DOHH2 (cell line): Measurements from ENCODE around the gene TFPI2.

Experiments used
- EZH2phosphoT487 ChIP-seq: fragments of 200-600 bp; sonication (generic); IDR thresholded peaks from 2 replicates; pipeline ENCODE4 v1.6.1; 2017; ENCODE audit warnings: borderline replicate concordance, mild to moderate bottlenecking, antibody characterized with exemption, low read length, moderate library complexity, mixed read lengths
- TF ChIP-seq, protein P1 (sequence below): fragments of 200-600 bp; sonication (generic); IDR thresholded peaks from one replicate; pipeline ENCODE4 v1.5.1; 2014; ENCODE audit warnings: antibody characterized with exemption, mild to moderate bottlenecking, low read depth, low read length; ENCODE audit not compliant: poor library complexity, severe bottlenecking

DNA sequence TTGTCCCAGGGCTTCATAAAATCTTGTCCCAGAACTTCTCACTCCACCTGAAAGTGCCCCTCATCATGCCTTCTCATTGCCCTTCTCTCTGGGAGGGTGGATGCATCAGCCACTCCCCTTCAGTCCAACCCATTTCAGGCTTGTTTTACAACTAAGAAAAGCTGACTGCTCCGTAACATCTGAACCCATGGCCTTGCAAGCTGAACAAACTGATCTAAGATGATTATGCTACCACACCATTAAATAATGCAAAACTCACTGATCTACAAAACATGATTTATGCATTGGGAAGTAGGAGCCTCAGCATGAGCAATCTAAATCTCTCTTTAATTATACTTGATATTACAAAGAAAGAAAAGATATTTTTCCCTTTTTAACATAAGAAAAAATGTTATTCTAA lies 34.8 kb downstream of the TFPI2 start:
- TF ChIP-seq, protein P1, sequence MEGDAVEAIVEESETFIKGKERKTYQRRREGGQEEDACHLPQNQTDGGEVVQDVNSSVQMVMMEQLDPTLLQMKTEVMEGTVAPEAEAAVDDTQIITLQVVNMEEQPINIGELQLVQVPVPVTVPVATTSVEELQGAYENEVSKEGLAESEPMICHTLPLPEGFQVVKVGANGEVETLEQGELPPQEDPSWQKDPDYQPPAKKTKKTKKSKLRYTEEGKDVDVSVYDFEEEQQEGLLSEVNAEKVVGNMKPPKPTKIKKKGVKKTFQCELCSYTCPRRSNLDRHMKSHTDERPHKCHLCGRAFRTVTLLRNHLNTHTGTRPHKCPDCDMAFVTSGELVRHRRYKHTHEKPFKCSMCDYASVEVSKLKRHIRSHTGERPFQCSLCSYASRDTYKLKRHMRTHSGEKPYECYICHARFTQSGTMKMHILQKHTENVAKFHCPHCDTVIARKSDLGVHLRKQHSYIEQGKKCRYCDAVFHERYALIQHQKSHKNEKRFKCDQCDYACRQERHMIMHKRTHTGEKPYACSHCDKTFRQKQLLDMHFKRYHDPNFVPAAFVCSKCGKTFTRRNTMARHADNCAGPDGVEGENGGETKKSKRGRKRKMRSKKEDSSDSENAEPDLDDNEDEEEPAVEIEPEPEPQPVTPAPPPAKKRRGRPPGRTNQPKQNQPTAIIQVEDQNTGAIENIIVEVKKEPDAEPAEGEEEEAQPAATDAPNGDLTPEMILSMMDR, result no peak
- TF ChIP-seq EZH2phosphoT487, result no peak
